Lower leg skin (tissue), 4 donors: ENCODE data around the gene LEFTY1. TPM values are rescaled to one million over a fixed set of nuclear protein-coding genes. Genes with fewer than 3 reads are reported as not detected.

ENCODE experiments used
- DNase-seq, 2 donors: peaks; one replicate each; pipeline ENCODE4 v3.0.0-alpha.2; 2019; ENCODE audit warnings: low spot score in 2 of 2
- H3K4me3 ChIP-seq: fragments of 200-600 bp; sonication (generic); 2 replicates; pipeline ENCODE4 v1.5.1; 2017; ENCODE audit warnings: mild to moderate bottlenecking, low read depth; ENCODE audit not compliant: poor library complexity, severe bottlenecking
- POLR2A ChIP-seq, 2 donors: fragments of 450-650 bp; IDR thresholded peaks; one replicate each; pipeline ENCODE4 v1.6.1; 2016 to 2017; ENCODE audit warnings: antibody characterized with exemption in 2 of 2, mild to moderate bottlenecking in 1 of 2, moderate library complexity in 1 of 2
- WGBS, 2 donors: methylation state at CpG; one replicate each; pipeline ENCODE4 v1.1.5; 2018; 5-methylcytosine and 5-hydroxymethylcytosine counted together
- intact Hi-C: fragments of 100-400 bp; cut with DNase I; formaldehyde crosslinking; loops from one replicate; pipeline ENCODE4 v1.15.0; 2023; ENCODE audit warnings: low total_unique reads
- total RNA-seq, 4 donors: library from RNA; depleted of rRNA; stranded (reverse); fragments of >200 nt; gene quantifications; one replicate each; pipeline ENCODE4 v1.1.0, GENCODE V29; 2016
- TF ChIP-seq, protein P1 (sequence below), 3 donors: fragments of 450-650 bp; IDR thresholded peaks; one replicate each; pipeline ENCODE4 v1.5.1; 2016; ENCODE audit warnings: antibody characterized with exemption in 3 of 3, mild to moderate bottlenecking in 3 of 3, moderate library complexity in 2 of 3

Gene LEFTY1
- total RNA-seq, 4 donors from 2014 or later = 0.19 to 1.2 (median 0.39) TPM; not detected in 1

DNA sequence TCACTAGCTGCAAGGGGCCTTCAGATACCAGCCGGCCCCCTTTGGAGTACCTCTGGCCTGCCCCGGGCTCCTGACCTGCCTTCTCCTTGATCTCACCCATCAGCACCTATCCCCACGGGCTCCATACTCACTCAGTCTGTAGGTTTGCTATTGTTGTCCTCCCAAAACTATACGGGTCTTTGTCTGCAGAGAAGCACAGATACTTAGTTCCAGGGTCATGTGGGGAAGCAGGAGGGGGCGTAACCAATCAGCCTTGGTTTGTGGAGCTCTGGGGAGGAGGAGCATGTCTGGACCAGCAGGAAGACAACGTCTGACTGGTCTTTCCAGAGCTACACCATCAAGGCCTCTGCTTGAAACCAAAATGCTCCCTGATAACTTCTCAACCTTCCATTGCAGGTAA, 22.0 kb downstream of the LEFTY1 start:
- no peak overlapping the region for H3K4me3 ChIP-seq
- WGBS, 2 donors = 62 to 63% methylated on average over 6 of the region's 6 CpGs
- intact Hi-C loops = no loop called here
- TF ChIP-seq, protein P1, sequence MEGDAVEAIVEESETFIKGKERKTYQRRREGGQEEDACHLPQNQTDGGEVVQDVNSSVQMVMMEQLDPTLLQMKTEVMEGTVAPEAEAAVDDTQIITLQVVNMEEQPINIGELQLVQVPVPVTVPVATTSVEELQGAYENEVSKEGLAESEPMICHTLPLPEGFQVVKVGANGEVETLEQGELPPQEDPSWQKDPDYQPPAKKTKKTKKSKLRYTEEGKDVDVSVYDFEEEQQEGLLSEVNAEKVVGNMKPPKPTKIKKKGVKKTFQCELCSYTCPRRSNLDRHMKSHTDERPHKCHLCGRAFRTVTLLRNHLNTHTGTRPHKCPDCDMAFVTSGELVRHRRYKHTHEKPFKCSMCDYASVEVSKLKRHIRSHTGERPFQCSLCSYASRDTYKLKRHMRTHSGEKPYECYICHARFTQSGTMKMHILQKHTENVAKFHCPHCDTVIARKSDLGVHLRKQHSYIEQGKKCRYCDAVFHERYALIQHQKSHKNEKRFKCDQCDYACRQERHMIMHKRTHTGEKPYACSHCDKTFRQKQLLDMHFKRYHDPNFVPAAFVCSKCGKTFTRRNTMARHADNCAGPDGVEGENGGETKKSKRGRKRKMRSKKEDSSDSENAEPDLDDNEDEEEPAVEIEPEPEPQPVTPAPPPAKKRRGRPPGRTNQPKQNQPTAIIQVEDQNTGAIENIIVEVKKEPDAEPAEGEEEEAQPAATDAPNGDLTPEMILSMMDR (IDR thresholded peaks at IDR 0.05) = no peak
- DNase-seq = no peak

DNA sequence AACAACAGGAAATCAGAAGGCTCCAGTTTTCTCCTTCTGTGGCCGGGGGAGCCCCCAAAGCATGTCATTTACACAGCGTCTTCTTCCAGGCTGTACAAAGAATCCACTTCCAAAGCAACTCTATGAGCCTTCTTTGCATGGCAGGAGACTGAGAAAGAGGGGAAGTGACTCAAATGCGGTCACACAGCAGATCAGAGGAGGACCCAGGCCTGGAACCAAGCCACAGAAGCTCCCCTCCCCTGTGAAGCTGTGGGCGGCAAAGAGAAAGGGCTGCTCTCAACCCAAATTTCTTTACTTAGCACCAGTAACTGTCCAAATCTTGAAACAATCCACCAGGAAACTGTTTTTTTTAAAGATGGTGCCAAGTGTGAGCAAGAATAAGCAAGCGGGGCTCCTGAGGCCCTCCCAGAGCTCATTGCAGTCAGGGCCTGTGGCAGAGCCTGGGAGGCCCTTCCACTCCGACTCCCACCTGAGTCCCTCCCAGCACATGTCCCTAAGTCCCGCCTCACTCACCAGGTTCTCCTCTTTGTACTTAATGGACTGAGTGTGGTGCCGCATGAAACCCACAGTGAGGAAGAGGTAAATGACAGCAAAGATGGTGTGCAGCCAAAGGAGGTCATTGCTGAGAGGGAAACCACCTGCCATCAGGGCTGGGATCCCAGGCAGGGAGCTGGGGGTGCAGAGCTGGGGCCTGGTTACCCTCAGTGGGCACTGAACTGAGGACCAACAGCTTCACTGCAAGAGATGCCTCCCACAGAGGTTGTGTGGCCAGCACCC, 22.7 kb downstream of the LEFTY1 start:
- intact Hi-C loops = no loop called here
- H3K4me3 ChIP-seq = no peak overlapping the region
- DNase-seq = no peak
- 80 to 82% methylated on average over 8 of the region's 8 CpGs for WGBS, 2 donors
- TF ChIP-seq, protein P1 (IDR thresholded peaks at IDR 0.05) = no peak
- TF ChIP-seq POLR2A (IDR thresholded peaks at IDR 0.05) = no peak

DNA sequence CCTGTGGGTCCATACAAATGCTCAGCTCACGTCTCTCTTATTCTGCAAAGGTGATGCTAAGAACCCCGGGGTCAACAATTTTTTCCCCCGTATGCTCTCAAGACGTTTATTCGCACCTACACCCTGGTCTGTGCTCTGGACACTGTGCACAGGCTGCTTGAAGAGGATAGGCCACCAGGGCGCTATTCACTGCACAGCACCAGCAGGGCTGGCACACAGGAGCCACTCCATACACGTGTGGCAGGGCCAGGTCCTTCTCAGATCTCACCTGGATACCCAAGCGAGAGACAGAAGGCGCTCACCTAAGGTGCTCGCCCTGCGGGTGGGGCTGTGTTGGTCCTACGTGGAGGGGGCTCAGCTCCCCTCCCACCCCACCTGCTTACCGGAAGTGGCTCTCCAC, 23.4 kb downstream of the LEFTY1 start:
- no peak for DNase-seq
- H3K4me3 ChIP-seq = no peak overlapping the region
- WGBS, 2 donors = 77 to 83% methylated on average over 13 of the region's 13 CpGs
- TF ChIP-seq, protein P1 (IDR thresholded peaks at IDR 0.05) = no peak
- no peak for TF ChIP-seq POLR2A (IDR thresholded peaks at IDR 0.05)
- intact Hi-C loops = no loop called here

DNA sequence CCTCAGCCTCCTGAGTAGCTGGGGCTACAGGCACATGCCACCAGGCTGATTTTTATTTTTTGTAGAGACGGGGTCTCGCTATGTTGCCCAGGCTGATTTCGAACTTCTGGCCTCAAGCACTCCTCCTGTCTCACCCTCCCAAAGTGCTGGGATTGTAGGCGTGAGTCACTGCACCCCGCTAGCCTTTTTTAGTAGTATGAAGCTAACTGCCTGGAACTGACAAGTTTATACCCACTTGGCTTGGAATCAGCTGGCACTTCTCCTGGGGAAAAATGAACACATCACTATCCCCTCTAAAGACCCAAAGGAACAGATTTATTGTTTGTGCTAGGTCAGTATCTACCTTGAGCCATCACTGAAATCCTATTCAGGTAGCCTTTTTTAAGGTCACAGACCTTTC, 25.8 kb downstream of the LEFTY1 start:
- no peak for DNase-seq
- WGBS, 2 donors = 91 to 95% methylated on average over 5 of the region's 5 CpGs
- intact Hi-C loops = no loop called here
- TF ChIP-seq, protein P1 (IDR thresholded peaks at IDR 0.05) = no peak
- TF ChIP-seq POLR2A (IDR thresholded peaks at IDR 0.05) = no peak
- H3K4me3 ChIP-seq = no peak overlapping the region

DNA sequence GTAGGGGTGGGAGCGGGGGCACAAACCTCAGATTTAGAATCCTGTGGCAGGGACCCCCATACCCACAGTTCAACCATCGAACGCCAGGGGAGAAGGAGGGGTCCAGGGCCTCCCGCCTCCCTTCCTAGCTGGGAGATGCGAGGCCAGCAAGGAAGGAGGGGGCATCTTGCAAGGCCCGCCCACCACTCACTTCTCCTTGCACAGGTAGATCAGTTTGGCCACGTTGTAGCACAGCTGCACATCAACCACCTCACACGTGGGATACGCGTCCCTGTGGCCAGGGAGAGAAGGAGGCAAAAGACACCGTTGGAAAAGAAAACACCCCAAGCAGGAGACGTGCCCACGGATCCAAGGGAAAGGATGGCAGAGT, 26.4 kb downstream of the LEFTY1 start:
- WGBS, 2 donors = 88 to 89% methylated on average over 13 of the region's 13 CpGs
- DNase-seq = no peak
- intact Hi-C loops = no loop called here
- H3K4me3 ChIP-seq = no peak overlapping the region
- no peak for TF ChIP-seq POLR2A (IDR thresholded peaks at IDR 0.05)
- TF ChIP-seq, protein P1 (IDR thresholded peaks at IDR 0.05) = no peak
